Measurements from ENCODE around the gene DPP3. TPM values are rescaled to one million over a fixed set of nuclear protein-coding genes. Genes with fewer than 3 reads are reported as not detected.
"Not testable (repeated sequence)": the region's sequence is repeated elsewhere in the genome, so short reads cannot be mapped to it uniquely, and the experiment has no call there.

The DPP3 gene
- total RNA-seq, 1 experiment from 2014 or later: 76.2 TPM

- no peaks in the 10 kb centered on the region for H3K9me2 ChIP-seq (ENCODE audit: insufficient read depth)
- H3K4me3 ChIP-seq: no peak overlapping the region
- no TSS peak for BruUV-seq (replicated peaks)
- no peak overlapping the region for H3K4me2 ChIP-seq
- POLR2A ChIA-PET (ENCODE audit: unreplicated experiment): no interaction called here
- no peak overlapping the region for H3K27ac ChIP-seq
- H3K9me3 ChIP-seq (ENCODE audit: insufficient read depth, low read depth): no peaks in the 10 kb centered on the region
- no peaks in the 10 kb centered on the region for H4K20me1 ChIP-seq (ENCODE audit: insufficient read depth)
- TF ChIP-seq EZH2 (IDR thresholded peaks at IDR 0.05; ENCODE audit: low read depth) (no peak), CTCF (conservative IDR thresholded peaks at IDR 0.05) (no peak)
- H2AFZ ChIP-seq: no peak overlapping the region
- no peak for DNase-seq
- H3K79me2 ChIP-seq (ENCODE audit: low read depth): no peaks in the 10 kb centered on the region
- peaks cover 4% of the 10 kb centered on the region for H3K4me1 ChIP-seq (replicated peaks; ENCODE audit: insufficient read depth)
- intact Hi-C loops (cut with micrococcal nuclease; ENCODE audit: unreplicated experiment): no loop called here
- CTCF ChIA-PET: no interaction called here
- no peaks in the 10 kb centered on the region for H3K27me3 ChIP-seq (ENCODE audit: insufficient read depth, low read depth)
- H3K36me3 ChIP-seq (ENCODE audit: low read depth): no peaks in the 10 kb centered on the region; the same call in 1 of the 2 replicates
- peaks cover 6% of the 10 kb centered on the region; the same call in 1 of the 2 replicates for H3F3A ChIP-seq (ENCODE audit: insufficient read depth, low read depth)
Measured at GRCh38 chr11:66539870-66540213, 59.6 kb downstream of the DPP3 start.

DNA sequence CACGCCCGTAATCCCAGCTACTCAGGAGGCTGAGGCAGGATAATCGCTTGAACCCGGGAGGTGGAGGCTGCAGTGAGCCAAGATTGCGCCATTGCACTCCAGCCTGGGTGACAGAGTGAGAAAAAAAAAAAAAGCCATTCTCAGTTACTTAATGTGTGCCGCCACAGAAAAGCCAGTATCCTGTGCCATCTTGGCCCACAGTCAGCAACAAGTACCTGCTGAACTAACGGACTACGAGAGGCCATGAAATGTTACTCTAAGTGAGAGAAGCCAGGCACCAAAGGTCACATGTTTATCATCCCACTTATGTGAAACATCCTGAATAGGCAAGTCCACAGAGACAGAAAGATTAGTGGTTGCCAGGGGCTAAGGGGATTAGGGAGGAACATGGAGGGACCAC, 60.4 kb downstream of the DPP3 start:
- H3K27ac ChIP-seq; POLR2A ChIA-PET (ENCODE audit: unreplicated experiment); H3K4me3 ChIP-seq; intact Hi-C loops (cut with micrococcal nuclease; ENCODE audit: unreplicated experiment); H4K20me1 ChIP-seq (ENCODE audit: insufficient read depth); DNase-seq; H3K9me2 ChIP-seq (ENCODE audit: insufficient read depth); BruUV-seq (replicated peaks); H3K4me1 ChIP-seq (replicated peaks; ENCODE audit: insufficient read depth); H3K79me2 ChIP-seq (ENCODE audit: low read depth); H3F3A ChIP-seq (ENCODE audit: insufficient read depth, low read depth); H3K27me3 ChIP-seq (ENCODE audit: insufficient read depth, low read depth); H2AFZ ChIP-seq; H3K4me2 ChIP-seq; CTCF ChIA-PET; H3K36me3 ChIP-seq (ENCODE audit: low read depth); H3K9me3 ChIP-seq (ENCODE audit: insufficient read depth, low read depth): not testable (repeated sequence)

DNA sequence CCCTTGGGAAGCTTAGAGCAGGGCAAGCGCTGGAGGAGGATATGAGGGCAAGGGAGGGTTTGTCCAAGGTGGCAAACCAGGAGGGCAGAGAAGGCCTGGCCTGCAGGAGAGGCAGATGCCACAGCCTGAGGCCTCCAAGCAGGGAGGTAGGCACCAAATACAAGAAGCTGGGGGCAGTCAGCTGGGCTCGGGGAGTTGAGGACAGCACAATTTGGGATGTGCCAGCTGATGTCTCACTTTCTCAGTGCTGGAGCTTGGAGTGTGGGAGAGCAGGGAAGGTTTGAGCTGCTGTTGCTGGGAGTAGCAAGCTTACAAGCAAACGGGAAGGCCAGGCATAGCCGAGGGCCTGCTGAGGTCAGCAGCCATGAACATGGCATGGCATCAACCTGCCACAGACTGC, 61.7 kb downstream of the DPP3 start:
- ChIA-PET CTCF (no interaction called here), POLR2A (ENCODE audit: unreplicated experiment) (no interaction called here)
- intact Hi-C loops (cut with micrococcal nuclease; ENCODE audit: unreplicated experiment): no loop called here

More for the DNA sequence above, 61.7 kb downstream of the DPP3 start:
- H3K4me2 ChIP-seq: no peak overlapping the region
- no TSS peak for BruUV-seq (replicated peaks)
- H3K36me3 ChIP-seq (ENCODE audit: low read depth): no peaks in the 10 kb centered on the region
- H3K9me2 ChIP-seq (ENCODE audit: insufficient read depth): no peaks in the 10 kb centered on the region
- H3F3A ChIP-seq (ENCODE audit: insufficient read depth, low read depth): no peaks in the 10 kb centered on the region; the same call in 1 of the 2 replicates
- H3K9me3 ChIP-seq (ENCODE audit: insufficient read depth, low read depth): no peaks in the 10 kb centered on the region
- no peak overlapping the region for H2AFZ ChIP-seq
- no peak for DNase-seq
- TF ChIP-seq EZH2 (IDR thresholded peaks at IDR 0.05; ENCODE audit: low read depth) (no peak), CTCF (conservative IDR thresholded peaks at IDR 0.05) (no peak)
- no peaks in the 10 kb centered on the region for H4K20me1 ChIP-seq (ENCODE audit: insufficient read depth)
- H3K4me3 ChIP-seq: no peak overlapping the region
- 0 out of 2 replicates have a peak, but pooled peaks cover 4% of the 10 kb centered on the region for H3K27me3 ChIP-seq (ENCODE audit: insufficient read depth, low read depth)
- H3K4me1 ChIP-seq (replicated peaks; ENCODE audit: insufficient read depth): peaks cover 13% of the 10 kb centered on the region
- H3K79me2 ChIP-seq (ENCODE audit: low read depth): no peaks in the 10 kb centered on the region
- H3K27ac ChIP-seq: no peak overlapping the region

Data from PC-9 (cell line).